ENCODE results near the gene ARF4.
"Not testable (repeated sequence)": the region's sequence is repeated elsewhere in the genome, so short reads cannot be mapped to it uniquely, and the experiment has no call there.

Gene ARF4

DNA sequence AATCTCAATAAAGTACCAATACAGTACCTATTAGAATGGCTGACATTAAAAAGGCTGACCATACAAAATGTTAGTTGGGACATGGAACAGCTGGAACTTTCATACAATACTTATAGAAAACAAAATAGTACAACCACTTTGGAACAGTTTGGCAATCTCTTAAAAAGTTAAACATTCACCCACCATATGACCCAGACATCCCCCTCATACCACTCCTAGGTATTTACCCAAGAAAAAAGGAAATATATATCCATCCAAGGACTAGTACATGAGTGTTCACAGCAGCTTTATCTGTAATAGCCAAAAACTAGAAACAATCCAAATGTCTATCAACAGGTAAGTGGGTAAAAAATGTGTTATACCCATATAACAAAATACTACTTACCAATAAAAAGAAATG is 25.2 kb upstream of the ARF4 start:
- no peak for DNase-seq (ENCODE audit: low read depth)
- TF ChIP-seq, protein P1, sequence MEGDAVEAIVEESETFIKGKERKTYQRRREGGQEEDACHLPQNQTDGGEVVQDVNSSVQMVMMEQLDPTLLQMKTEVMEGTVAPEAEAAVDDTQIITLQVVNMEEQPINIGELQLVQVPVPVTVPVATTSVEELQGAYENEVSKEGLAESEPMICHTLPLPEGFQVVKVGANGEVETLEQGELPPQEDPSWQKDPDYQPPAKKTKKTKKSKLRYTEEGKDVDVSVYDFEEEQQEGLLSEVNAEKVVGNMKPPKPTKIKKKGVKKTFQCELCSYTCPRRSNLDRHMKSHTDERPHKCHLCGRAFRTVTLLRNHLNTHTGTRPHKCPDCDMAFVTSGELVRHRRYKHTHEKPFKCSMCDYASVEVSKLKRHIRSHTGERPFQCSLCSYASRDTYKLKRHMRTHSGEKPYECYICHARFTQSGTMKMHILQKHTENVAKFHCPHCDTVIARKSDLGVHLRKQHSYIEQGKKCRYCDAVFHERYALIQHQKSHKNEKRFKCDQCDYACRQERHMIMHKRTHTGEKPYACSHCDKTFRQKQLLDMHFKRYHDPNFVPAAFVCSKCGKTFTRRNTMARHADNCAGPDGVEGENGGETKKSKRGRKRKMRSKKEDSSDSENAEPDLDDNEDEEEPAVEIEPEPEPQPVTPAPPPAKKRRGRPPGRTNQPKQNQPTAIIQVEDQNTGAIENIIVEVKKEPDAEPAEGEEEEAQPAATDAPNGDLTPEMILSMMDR (IDR thresholded peaks at IDR 0.05; ENCODE audit: control insufficient read depth, insufficient read depth, low read depth, low read length, missing control alignments), result no peak
- H3K4me3 ChIP-seq (ENCODE audit: control insufficient read depth, low read depth, low read length), result no peak overlapping the region

DNA sequence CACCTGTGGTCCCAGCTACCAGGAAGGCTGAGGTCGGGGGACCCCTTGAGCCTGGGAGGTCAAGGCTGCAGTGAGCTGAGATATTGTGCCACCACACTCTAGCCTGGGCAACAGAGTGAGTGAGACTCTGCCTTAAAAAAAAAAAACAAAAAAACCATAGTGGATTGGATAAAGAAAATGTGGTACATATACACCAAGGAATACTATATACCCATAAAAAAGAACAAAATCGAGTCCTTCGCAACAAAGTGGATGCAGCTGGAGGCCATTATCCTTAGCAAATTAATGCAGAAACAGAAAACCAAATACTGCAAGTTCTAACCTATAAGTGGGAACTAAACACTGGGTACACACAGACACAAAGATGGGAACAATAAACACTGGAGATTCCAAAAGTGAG is 20.6 kb upstream of the ARF4 start:
- TF ChIP-seq, protein P1 (IDR thresholded peaks at IDR 0.05; ENCODE audit: control insufficient read depth, insufficient read depth, low read depth, low read length, missing control alignments), result no peak
- no peak overlapping the region for H3K4me3 ChIP-seq (ENCODE audit: control insufficient read depth, low read depth, low read length)
- DNase-seq (ENCODE audit: low read depth), result no peak

DNA sequence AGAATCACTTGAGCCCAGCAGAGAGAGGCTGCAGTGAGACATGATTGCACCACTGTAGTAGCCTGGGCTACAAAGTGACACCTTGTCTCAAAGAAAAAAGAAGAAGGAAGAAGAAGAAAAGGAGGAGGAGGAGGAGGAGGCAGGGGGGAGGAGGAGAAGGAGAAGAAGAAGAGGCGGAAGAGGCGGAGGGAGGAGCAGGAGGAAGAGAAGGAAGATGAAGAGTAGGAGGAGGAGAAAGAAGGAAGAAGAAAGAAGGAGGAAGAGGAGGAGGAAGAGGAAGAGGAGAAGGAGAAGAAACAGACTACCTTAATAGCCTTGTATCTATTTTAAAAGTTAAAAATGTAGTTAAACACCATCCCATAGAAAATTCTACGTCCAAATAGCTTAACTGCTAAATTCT is 19.1 kb upstream of the ARF4 start:
- DNase-seq (ENCODE audit: low read depth), result no peak
- TF ChIP-seq, protein P1 (IDR thresholded peaks at IDR 0.05; ENCODE audit: control insufficient read depth, insufficient read depth, low read depth, low read length, missing control alignments), result no peak
- no peak overlapping the region for H3K4me3 ChIP-seq (ENCODE audit: control insufficient read depth, low read depth, low read length)

DNA sequence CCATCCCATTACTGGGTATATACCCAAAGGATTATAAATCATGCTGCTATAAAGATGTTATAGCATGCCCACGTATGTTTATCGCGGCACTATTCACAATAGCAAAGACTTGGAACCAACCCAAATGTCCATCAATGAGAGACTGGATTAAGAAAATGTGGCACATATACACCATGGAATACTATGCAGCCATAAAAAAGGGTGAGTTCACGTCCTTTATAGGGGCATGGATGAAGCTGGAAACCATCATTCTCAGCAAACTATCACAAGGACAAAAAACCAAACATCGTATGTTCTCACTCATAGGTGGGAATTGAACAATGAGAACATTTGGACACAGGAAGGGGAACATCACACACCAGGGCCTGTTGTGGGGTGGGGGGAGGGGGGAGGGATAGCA is 14.7 kb upstream of the ARF4 start:
- not testable (repeated sequence) for DNase-seq (ENCODE audit: low read depth); H3K4me3 ChIP-seq (ENCODE audit: control insufficient read depth, low read depth, low read length)

DNA sequence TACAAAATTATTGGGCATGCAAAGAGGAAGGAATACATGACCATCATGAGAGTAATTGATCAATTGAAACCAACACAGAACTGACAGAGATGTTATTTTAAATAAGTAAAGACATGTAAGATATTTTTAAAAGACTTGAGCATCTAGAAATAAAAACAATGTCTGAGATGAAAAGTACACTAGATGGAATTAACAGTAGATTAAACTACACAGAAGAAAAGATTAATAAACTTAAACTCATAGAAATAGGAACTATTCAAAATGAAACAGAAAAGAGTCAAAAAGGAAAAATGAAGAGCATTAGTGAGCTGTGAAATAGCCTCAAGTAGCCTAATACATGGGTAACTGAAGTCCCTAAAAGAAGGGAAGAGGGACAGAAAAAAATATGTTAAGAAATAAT is 8.5 kb upstream of the ARF4 start:
- TF ChIP-seq, protein P1 (IDR thresholded peaks at IDR 0.05; ENCODE audit: control insufficient read depth, insufficient read depth, low read depth, low read length, missing control alignments), result no peak
- no peak overlapping the region for H3K4me3 ChIP-seq (ENCODE audit: control insufficient read depth, low read depth, low read length)
- no peak for DNase-seq (ENCODE audit: low read depth)

DNA sequence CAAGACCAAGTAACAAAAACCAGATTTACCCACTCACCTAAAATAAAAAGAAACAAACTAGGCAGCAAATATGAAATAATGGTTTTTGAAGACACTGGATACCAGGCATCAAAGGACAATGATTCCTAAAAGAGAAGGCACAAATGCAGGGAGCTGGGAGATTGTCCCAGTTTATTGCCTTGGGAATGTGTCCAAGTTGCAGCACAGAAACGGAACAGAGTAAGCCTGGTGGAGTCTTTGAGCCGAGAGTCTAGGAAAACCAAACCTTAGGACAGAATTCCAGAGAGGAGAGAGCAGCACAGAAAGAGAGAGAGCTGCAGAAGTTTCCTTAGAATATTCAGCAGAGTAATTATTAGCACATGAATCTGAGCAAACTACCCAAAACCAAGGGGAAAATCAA is 7.8 kb upstream of the ARF4 start:
- TF ChIP-seq, protein P1 (IDR thresholded peaks at IDR 0.05; ENCODE audit: control insufficient read depth, insufficient read depth, low read depth, low read length, missing control alignments), result no peak
- no peak for DNase-seq (ENCODE audit: low read depth)

DNA sequence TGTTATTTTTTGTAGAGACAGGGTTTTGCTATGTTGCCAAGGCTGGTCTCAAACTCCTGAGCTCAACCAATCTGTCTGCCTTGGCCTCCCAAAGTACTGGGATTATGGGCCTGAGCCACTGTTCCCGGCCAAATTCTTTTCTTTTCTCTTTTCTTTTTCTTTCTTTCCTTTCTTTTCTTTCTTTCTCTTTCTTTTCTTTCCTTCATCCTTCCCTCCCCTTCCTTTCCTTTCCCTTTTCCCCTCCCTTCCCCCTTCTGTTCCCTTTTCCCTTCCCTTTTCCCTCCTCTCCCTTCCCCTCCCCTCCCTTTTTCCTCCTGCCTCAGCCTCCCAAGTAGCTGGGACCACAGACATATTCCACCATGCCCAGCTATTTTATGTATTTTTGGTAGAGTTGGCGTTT is 3.1 kb upstream of the ARF4 start:
- DNase-seq (ENCODE audit: low read depth), result no peak
- H3K4me3 ChIP-seq (ENCODE audit: control insufficient read depth, low read depth, low read length), result no peak overlapping the region
- TF ChIP-seq, protein P1 (IDR thresholded peaks at IDR 0.05; ENCODE audit: control insufficient read depth, insufficient read depth, low read depth, low read length, missing control alignments), result no peak

More for the DNA sequence above, 7.8 kb upstream of the ARF4 start:
- H3K4me3 ChIP-seq (ENCODE audit: control insufficient read depth, low read depth, low read length), result no peak overlapping the region

All from AG09309 (cell line).